Neural cell (in vitro differentiated cells): ENCODE data around the gene BLVRA. TPM values are rescaled to one million over a fixed set of nuclear protein-coding genes. Genes with fewer than 3 reads are reported as not detected.

Experiments used
- H2AFZ ChIP-seq: fragments of 200-600, 300-800 bp; sonication (generic), shearing (Covaris generic); 2 replicates; pipeline ENCODE4 v1.6.0; 2014; ENCODE audit warnings: low read depth, mild to moderate bottlenecking, antibody characterized with exemption, low read length, moderate library complexity
- H3F3A ChIP-seq: fragments of 200-600 bp; shearing (Covaris generic); 2 replicates; pipeline ENCODE4 v1.6.1; 2016; ENCODE audit warnings: mild to moderate bottlenecking, moderate library complexity, mixed read lengths, antibody characterized with exemption, low read length; ENCODE audit not compliant: insufficient read depth, poor library complexity, severe bottlenecking
- H3K27ac ChIP-seq: fragments of 200-600, 300-800 bp; sonication (generic), shearing (Covaris generic); 2 replicates; pipeline ENCODE4 v1.5.1; 2014; ENCODE audit warnings: mild to moderate bottlenecking, low read length, moderate library complexity
- H3K27me3 ChIP-seq: fragments of 300-800, 200-600 bp; sonication (generic), shearing (Covaris generic); 2 replicates; pipeline ENCODE4 v1.6.0; 2014; ENCODE audit warnings: mild to moderate bottlenecking, low read depth, low read length, moderate library complexity; ENCODE audit not compliant: insufficient read depth
- H3K36me3 ChIP-seq: fragments of 300-800, 200-600 bp; sonication (generic), shearing (Covaris generic); 2 replicates; pipeline ENCODE4 v1.5.1; 2014; ENCODE audit warnings: mild to moderate bottlenecking, antibody characterized with exemption, low read length, moderate library complexity; ENCODE audit not compliant: insufficient read depth
- H3K4me2 ChIP-seq: fragments of 300-800, 200-600 bp; sonication (generic), shearing (Covaris generic); 2 replicates; pipeline ENCODE4 v1.6.0; 2014; ENCODE audit warnings: mild to moderate bottlenecking, low read length
- H3K4me3 ChIP-seq: fragments of 300-800, 200-600 bp; sonication (generic), shearing (Covaris generic); 2 replicates; pipeline ENCODE4 v1.5.1; 2014; ENCODE audit warnings: mild to moderate bottlenecking, low read length, moderate library complexity
- H3K79me2 ChIP-seq: fragments of 200-600 bp; shearing (Covaris generic); replicated peaks from 2 replicates; pipeline ENCODE4 v1.6.0; 2014; ENCODE audit warnings: mild to moderate bottlenecking, low read length, moderate library complexity; ENCODE audit not compliant: insufficient read depth
- H3K9ac ChIP-seq: fragments of 300-800, 200-600 bp; sonication (generic), shearing (Covaris generic); 2 replicates; pipeline ENCODE4 v1.6.1; 2016; ENCODE audit warnings: mild to moderate bottlenecking, low read length, mixed read lengths
- H3K9me2 ChIP-seq: fragments of 200-600 bp; shearing (Covaris generic); 2 replicates; pipeline ENCODE4 v1.6.1; 2016; ENCODE audit warnings: mild to moderate bottlenecking, low read length, mixed read lengths; ENCODE audit not compliant: insufficient read depth
- H3K9me3 ChIP-seq: fragments of 200-600, 300-800 bp; sonication (generic), shearing (Covaris generic); 2 replicates; pipeline ENCODE4 v1.6.1; 2016; ENCODE audit warnings: mild to moderate bottlenecking, mixed run types, low read length, moderate library complexity, mixed read lengths
- H4K20me1 ChIP-seq: fragments of 200-600 bp; shearing (Covaris generic); 2 replicates; pipeline ENCODE4 v1.6.1; 2016; ENCODE audit warnings: mild to moderate bottlenecking, mixed run types; ENCODE audit not compliant: insufficient read depth
- EP300 ChIP-seq: fragments of 450-650 bp; conservative IDR thresholded peaks from 2 replicates; pipeline ENCODE4 v1.6.1; 2014; ENCODE audit warnings: antibody characterized with exemption, mild to moderate bottlenecking, moderate library complexity; ENCODE audit not compliant: poor library complexity, severe bottlenecking
- EZH2 ChIP-seq: fragments of 200-600, 300-800 bp; shearing (Covaris generic), sonication (generic); IDR thresholded peaks from 2 replicates; pipeline ENCODE4 v1.6.1; 2014; ENCODE audit warnings: antibody characterized with exemption, low read length, borderline replicate concordance, mild to moderate bottlenecking; ENCODE audit not compliant: insufficient read depth, poor library complexity, severe bottlenecking
- MXI1 ChIP-seq: fragments of 450-650 bp; conservative IDR thresholded peaks from 2 replicates; pipeline ENCODE4 v1.6.1; 2014; ENCODE audit warnings: antibody characterized with exemption, mild to moderate bottlenecking; ENCODE audit not compliant: poor library complexity, severe bottlenecking
- POLR2AphosphoS5 ChIP-seq: IDR thresholded peaks from 2 replicates; pipeline ENCODE4 v1.6.1; 2012
- RAD21 ChIP-seq: fragments of 450-650 bp; conservative IDR thresholded peaks from 2 replicates; pipeline ENCODE4 v1.6.1; 2014; ENCODE audit warnings: antibody characterized with exemption, mild to moderate bottlenecking, moderate library complexity
- SMC3 ChIP-seq: fragments of 450-650 bp; conservative IDR thresholded peaks from 2 replicates; pipeline ENCODE4 v1.6.1; 2014; ENCODE audit warnings: antibody characterized with exemption, mild to moderate bottlenecking, moderate library complexity; ENCODE audit not compliant: poor library complexity
- TAF1 ChIP-seq: IDR thresholded peaks from 2 replicates; pipeline ENCODE4 v1.6.1; 2012; ENCODE audit warnings: low read depth
- polyA plus RNA-seq: library from polyadenylated mRNA; depleted of rRNA; stranded (reverse); fragments of >200 nt; gene quantifications from 2 replicates; pipeline ENCODE4 v1.2.3, GENCODE V29; 2014
- TF ChIP-seq, protein P1 (sequence below): IDR thresholded peaks from 2 replicates; pipeline ENCODE4 v1.6.1; 2012; ENCODE audit warnings: borderline replicate concordance
- TF ChIP-seq, protein P2 (sequence below): fragments of 450-650 bp; IDR thresholded peaks from 2 replicates; pipeline ENCODE4 v1.5.1; 2014; ENCODE audit warnings: antibody characterized with exemption, mild to moderate bottlenecking, moderate library complexity; ENCODE audit not compliant: poor library complexity, severe bottlenecking

BLVRA gene
- polyA plus RNA-seq, 1 donor from 2014 or later: 12.4 TPM

DNA sequence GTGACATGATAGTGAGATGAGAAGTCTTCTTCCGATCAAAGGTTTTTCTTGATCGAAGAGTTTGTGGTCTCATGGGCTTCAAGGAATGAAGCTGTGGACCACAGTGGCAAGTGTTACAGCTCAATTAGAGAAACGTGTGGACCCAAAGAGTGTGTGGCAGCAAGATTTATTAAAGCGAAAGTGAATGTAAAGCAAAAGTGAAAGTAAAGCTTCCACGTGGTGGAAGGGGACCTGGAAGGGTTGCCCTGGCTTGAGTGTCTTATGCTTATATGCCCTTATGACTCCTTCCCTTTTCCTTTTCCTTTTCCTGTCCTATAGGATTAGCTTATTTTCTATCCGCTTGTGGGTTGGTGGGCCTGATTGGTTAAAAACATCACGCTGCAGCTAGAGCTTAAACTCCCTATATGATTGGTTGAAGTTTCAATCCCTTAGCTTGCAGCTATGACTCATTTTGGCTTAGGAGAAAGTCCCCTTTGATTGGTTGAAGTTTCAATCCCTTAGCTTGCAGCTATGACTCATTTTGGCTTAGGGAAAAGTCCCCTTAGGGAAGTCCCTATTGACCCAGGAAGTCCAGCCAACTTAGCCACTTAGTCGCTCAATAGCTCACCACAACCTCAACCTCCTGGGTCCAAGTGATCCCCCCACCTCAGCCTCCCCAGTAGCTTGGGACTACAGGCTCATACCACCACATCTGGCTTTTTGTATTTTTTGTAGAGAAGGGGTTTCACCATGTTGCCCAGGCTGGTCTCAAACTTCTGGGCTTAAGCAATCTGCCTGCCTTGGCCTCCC, 76.2 kb downstream of the BLVRA start:
- H3K9ac ChIP-seq: no peak overlapping the region
- H3K4me2 ChIP-seq: no peak overlapping the region
- H3K9me3 ChIP-seq: no peaks in the 10 kb centered on the region
- H3K27me3 ChIP-seq: no peaks in the 10 kb centered on the region
- no peak for TF ChIP-seq EP300
- TF ChIP-seq, protein P1, sequence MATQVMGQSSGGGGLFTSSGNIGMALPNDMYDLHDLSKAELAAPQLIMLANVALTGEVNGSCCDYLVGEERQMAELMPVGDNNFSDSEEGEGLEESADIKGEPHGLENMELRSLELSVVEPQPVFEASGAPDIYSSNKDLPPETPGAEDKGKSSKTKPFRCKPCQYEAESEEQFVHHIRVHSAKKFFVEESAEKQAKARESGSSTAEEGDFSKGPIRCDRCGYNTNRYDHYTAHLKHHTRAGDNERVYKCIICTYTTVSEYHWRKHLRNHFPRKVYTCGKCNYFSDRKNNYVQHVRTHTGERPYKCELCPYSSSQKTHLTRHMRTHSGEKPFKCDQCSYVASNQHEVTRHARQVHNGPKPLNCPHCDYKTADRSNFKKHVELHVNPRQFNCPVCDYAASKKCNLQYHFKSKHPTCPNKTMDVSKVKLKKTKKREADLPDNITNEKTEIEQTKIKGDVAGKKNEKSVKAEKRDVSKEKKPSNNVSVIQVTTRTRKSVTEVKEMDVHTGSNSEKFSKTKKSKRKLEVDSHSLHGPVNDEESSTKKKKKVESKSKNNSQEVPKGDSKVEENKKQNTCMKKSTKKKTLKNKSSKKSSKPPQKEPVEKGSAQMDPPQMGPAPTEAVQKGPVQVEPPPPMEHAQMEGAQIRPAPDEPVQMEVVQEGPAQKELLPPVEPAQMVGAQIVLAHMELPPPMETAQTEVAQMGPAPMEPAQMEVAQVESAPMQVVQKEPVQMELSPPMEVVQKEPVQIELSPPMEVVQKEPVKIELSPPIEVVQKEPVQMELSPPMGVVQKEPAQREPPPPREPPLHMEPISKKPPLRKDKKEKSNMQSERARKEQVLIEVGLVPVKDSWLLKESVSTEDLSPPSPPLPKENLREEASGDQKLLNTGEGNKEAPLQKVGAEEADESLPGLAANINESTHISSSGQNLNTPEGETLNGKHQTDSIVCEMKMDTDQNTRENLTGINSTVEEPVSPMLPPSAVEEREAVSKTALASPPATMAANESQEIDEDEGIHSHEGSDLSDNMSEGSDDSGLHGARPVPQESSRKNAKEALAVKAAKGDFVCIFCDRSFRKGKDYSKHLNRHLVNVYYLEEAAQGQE: no peak
- TF ChIP-seq TAF1: no peak
- TF ChIP-seq MXI1: no peak
- TF ChIP-seq RAD21: no peak
- no peak for TF ChIP-seq SMC3
- no peak for TF ChIP-seq POLR2AphosphoS5
- TF ChIP-seq EZH2: no peak
- TF ChIP-seq, protein P2, sequence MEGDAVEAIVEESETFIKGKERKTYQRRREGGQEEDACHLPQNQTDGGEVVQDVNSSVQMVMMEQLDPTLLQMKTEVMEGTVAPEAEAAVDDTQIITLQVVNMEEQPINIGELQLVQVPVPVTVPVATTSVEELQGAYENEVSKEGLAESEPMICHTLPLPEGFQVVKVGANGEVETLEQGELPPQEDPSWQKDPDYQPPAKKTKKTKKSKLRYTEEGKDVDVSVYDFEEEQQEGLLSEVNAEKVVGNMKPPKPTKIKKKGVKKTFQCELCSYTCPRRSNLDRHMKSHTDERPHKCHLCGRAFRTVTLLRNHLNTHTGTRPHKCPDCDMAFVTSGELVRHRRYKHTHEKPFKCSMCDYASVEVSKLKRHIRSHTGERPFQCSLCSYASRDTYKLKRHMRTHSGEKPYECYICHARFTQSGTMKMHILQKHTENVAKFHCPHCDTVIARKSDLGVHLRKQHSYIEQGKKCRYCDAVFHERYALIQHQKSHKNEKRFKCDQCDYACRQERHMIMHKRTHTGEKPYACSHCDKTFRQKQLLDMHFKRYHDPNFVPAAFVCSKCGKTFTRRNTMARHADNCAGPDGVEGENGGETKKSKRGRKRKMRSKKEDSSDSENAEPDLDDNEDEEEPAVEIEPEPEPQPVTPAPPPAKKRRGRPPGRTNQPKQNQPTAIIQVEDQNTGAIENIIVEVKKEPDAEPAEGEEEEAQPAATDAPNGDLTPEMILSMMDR: no peak
- H3K27ac ChIP-seq: no peak overlapping the region
- no peak overlapping the region for H3K4me3 ChIP-seq
- H4K20me1 ChIP-seq: no peaks in the 10 kb centered on the region
- H3K9me2 ChIP-seq: no peaks in the 10 kb centered on the region
- no peaks in the 10 kb centered on the region for H3K79me2 ChIP-seq
- H3K36me3 ChIP-seq: no peaks in the 10 kb centered on the region
- no peaks in the 10 kb centered on the region for H3F3A ChIP-seq
- no peak overlapping the region for H2AFZ ChIP-seq

DNA sequence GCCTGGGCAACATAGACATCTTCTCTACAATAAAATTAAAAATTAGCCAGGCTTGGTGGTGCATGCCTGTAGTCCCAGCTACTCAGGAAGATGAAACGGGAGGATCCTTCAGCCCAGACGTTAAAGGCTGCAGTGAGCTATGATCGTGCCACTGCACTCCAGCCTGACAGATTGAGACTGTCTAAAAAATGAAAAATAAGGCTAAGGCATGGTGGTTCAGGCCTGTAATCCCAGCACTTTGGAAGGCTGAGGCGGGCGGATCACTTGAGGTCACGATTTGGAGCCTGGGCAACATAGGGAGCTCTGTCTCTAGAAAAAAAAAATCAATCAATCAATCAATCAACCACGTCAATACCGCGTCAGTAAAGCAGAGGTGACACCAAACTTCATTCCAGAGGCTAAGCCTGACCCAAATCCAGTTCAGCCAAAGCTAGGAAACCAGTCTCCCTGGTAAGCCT, 79.8 kb downstream of the BLVRA start:
- Histone ChIP-seq H3K9ac (no peak overlapping the region), H3F3A (no peaks in the 10 kb centered on the region), H3K4me2 (no peak overlapping the region), H3K9me3 (no peaks in the 10 kb centered on the region), H3K9me2 (no peaks in the 10 kb centered on the region), H2AFZ (no peak overlapping the region), H3K27ac (no peak overlapping the region), H3K27me3 (no peaks in the 10 kb centered on the region), H4K20me1 (no peaks in the 10 kb centered on the region), H3K4me3 (no peak overlapping the region), H3K36me3 (no peaks in the 10 kb centered on the region), H3K79me2 (no peaks in the 10 kb centered on the region)
- TF ChIP-seq SMC3 (no peak), TAF1 (no peak), RAD21 (no peak), MXI1 (no peak), EZH2 (no peak), EP300 (no peak), POLR2AphosphoS5 (no peak)
- TF ChIP-seq, protein P2: no peak
- TF ChIP-seq, protein P1: no peak
